H1 (cell line): ENCODE results near the gene MRPS34. TPM values are rescaled to one million over a fixed set of nuclear protein-coding genes. Genes with fewer than 3 reads are reported as not detected.
A peak's percentile ranks its signal among the peaks of the same experiment; 100 is the strongest.

Experiments
- CTCF ChIA-PET: fragments of 300-600 bp; sonication (Branson Sonifier 250); formaldehyde crosslinking; loops from one replicate; lab custom pipeline; 2021; ENCODE audit not compliant: partially characterized antibody; lab: Charles Lee
- POLR2A ChIA-PET: fragments of 300-600 bp; sonication (Branson Sonifier 250); formaldehyde crosslinking; loops from one replicate; lab custom pipeline; 2021; ENCODE audit warnings: inconsistent platforms; ENCODE audit not compliant: partially characterized antibody; lab: Charles Lee
- DNase-seq, 2 experiments: peaks; one replicate each; pipeline versions ENCODE4 v3.0.0 to v3.0.0-alpha.2; 2010 to 2022; ENCODE audit warnings: low spot score in 2 of 2, low read depth in 1 of 2, mixed read lengths in 1 of 2
- FAIRE-seq: peaks from 2 replicates; lab custom pipeline; 2011; peaks lifted over from hg19 to GRCh38; lab: Jason Lieb, UNC
- H2AFZ ChIP-seq: 2 replicates; pipeline ENCODE4 v1.8.1; 2012; ENCODE audit warnings: low read length, inconsistent platforms
- H2AK5ac ChIP-seq: 2 replicates; pipeline ENCODE4 v1.6.1; 2013; ENCODE audit warnings: low read depth, low read length
- H2BK120ac ChIP-seq: replicated peaks from 2 replicates; pipeline ENCODE3; 2013; ENCODE audit warnings: low read depth, low read length, inconsistent platforms
- H2BK12ac ChIP-seq: 2 replicates; pipeline ENCODE4 v1.6.1; 2013; ENCODE audit warnings: low read depth, low read length
- H2BK15ac ChIP-seq: 2 replicates; pipeline ENCODE4 v1.6.1; 2013; ENCODE audit warnings: low read length
- H2BK20ac ChIP-seq: 2 replicates; pipeline ENCODE4 v1.6.1; 2013; ENCODE audit warnings: low read length
- H2BK5ac ChIP-seq: 2 replicates; pipeline ENCODE4 v1.6.1; 2013; ENCODE audit warnings: low read depth, low read length
- H3K14ac ChIP-seq: 2 replicates; pipeline ENCODE4 v1.6.1; 2013; ENCODE audit warnings: inconsistent platforms; ENCODE audit not compliant: insufficient read length
- H3K18ac ChIP-seq: 2 replicates; pipeline ENCODE4 v1.6.1; 2013; ENCODE audit warnings: low read length; ENCODE audit errors: extremely low read depth
- H3K23ac ChIP-seq: 2 replicates; pipeline ENCODE4 v1.6.1; 2013; ENCODE audit warnings: inconsistent platforms; ENCODE audit not compliant: insufficient read length
- H3K23me2 ChIP-seq: 2 replicates; pipeline ENCODE4 v1.6.1; 2013; ENCODE audit warnings: low read depth, low read length
- H3K27ac ChIP-seq: 2 replicates; pipeline ENCODE4 v1.6.1; 2011; ENCODE audit warnings: low read depth, low read length, inconsistent platforms
- H3K27me3 ChIP-seq, 4 experiments: replicated peaks in 1 of 4; 1 replicate in 1 of 4; 2 replicates in 3 of 4; pipeline versions ENCODE4 v1.6.1 to v1.8.1; 2011 to 2013; ENCODE audit warnings: low read length in 3 of 4, mild to moderate bottlenecking in 3 of 4, inconsistent platforms in 2 of 4, mixed read lengths in 2 of 4, moderate library complexity in 1 of 4; ENCODE audit not compliant: control insufficient read depth in 3 of 4, insufficient read depth in 3 of 4; ENCODE audit errors: extremely low read depth in 1 of 4
- H3K36me3 ChIP-seq, 4 experiments: 2 replicates each; pipeline versions ENCODE4 v1.6.1 to v1.8.1; 2011 to 2013; ENCODE audit warnings: mild to moderate bottlenecking in 4 of 4, low read length in 3 of 4, moderate library complexity in 2 of 4, control low read depth in 1 of 4, inconsistent platforms in 1 of 4; ENCODE audit not compliant: insufficient read depth in 4 of 4, control insufficient read depth in 2 of 4
- H3K4ac ChIP-seq: replicated peaks from 2 replicates; pipeline ENCODE3; 2013; ENCODE audit warnings: low read length, low read depth, mixed read lengths, inconsistent platforms; ENCODE audit not compliant: insufficient read length
- H3K4me1 ChIP-seq, 4 experiments: replicated peaks in 1 of 4; 1 replicate in 1 of 4; 2 replicates in 3 of 4; pipeline versions ENCODE4 v1.6.1 to v1.8.1; 2011 to 2013; ENCODE audit warnings: low read length in 3 of 4, inconsistent platforms in 2 of 4, mixed read lengths in 1 of 4; ENCODE audit not compliant: insufficient read depth in 4 of 4, control insufficient read depth in 3 of 4
- H3K4me2 ChIP-seq, 2 experiments: 2 replicates each; pipeline versions ENCODE4 v1.6.1 to v1.8.1; 2011 to 2013; ENCODE audit warnings: low read depth in 2 of 2, low read length in 2 of 2, control low read depth in 1 of 2, inconsistent platforms in 1 of 2, mild to moderate bottlenecking in 1 of 2; ENCODE audit not compliant: insufficient read depth in 1 of 2
- H3K4me3 ChIP-seq, 4 experiments: fragments of 200-600, 300-600 bp in 1 of 4; sonication (generic), shearing (Covaris generic), sonication (Bioruptor Twin) in 1 of 4; 2 replicates each; pipeline versions ENCODE4 v1.5.1 to v1.8.1; 2011 to 2016; ENCODE audit warnings: low read length in 4 of 4, low read depth in 3 of 4, control low read depth in 2 of 4, inconsistent platforms in 2 of 4, mild to moderate bottlenecking in 2 of 4, mixed read lengths in 1 of 4, moderate library complexity in 1 of 4; ENCODE audit not compliant: insufficient read depth in 2 of 4; ENCODE audit errors: extremely low read depth in 1 of 4
- H3K56ac ChIP-seq: replicated peaks from 2 replicates; pipeline ENCODE3; 2013; ENCODE audit warnings: low read depth, mild to moderate bottlenecking, mixed read lengths, low read length, inconsistent platforms; ENCODE audit not compliant: insufficient read length
- H3K79me1 ChIP-seq: 2 replicates; pipeline ENCODE4 v1.6.1; 2013; ENCODE audit warnings: low read depth, low read length, control low read depth
- H3K79me2 ChIP-seq, 2 experiments: 2 replicates each; pipeline versions ENCODE4 v1.6.1 to v1.8.1; 2012 to 2013; ENCODE audit warnings: low read length in 2 of 2, mild to moderate bottlenecking in 2 of 2, inconsistent platforms in 1 of 2; ENCODE audit not compliant: insufficient read depth in 2 of 2, control insufficient read depth in 1 of 2
- H3K9ac ChIP-seq, 4 experiments: replicated peaks in 1 of 4; 1 replicate in 1 of 4; 2 replicates in 3 of 4; pipeline versions ENCODE4 v1.6.1 to v1.8.1; 2011 to 2013; ENCODE audit warnings: low read depth in 3 of 4, low read length in 3 of 4, control low read depth in 2 of 4, mild to moderate bottlenecking in 2 of 4, moderate library complexity in 2 of 4, inconsistent platforms in 1 of 4; ENCODE audit errors: extremely low read depth in 1 of 4
- H3K9me3 ChIP-seq, 2 experiments: 2 replicates each; pipeline versions ENCODE4 v1.6.1 to v1.8.1; 2012 to 2013; ENCODE audit warnings: mild to moderate bottlenecking in 2 of 2, moderate library complexity in 2 of 2, control low read depth in 1 of 2, inconsistent platforms in 1 of 2, low read depth in 1 of 2, low read length in 1 of 2, mixed read lengths in 1 of 2; ENCODE audit not compliant: insufficient read depth in 2 of 2
- H4K20me1 ChIP-seq, 2 experiments: replicated peaks in 1 of 2; 2 replicates each; pipeline versions ENCODE3 to v1.8.1; 2011 to 2013; ENCODE audit warnings: inconsistent platforms in 2 of 2, low read length in 2 of 2, mild to moderate bottlenecking in 1 of 2; ENCODE audit not compliant: insufficient read depth in 2 of 2, control insufficient read depth in 1 of 2
- H4K5ac ChIP-seq: 2 replicates; pipeline ENCODE4 v1.6.1; 2013; ENCODE audit warnings: low read length, low read depth, mixed read lengths, inconsistent platforms; ENCODE audit not compliant: insufficient read length
- H4K8ac ChIP-seq: 2 replicates; pipeline ENCODE4 v1.8.0; 2013; ENCODE audit warnings: mild to moderate bottlenecking, moderate library complexity, low read length, inconsistent platforms; ENCODE audit not compliant: insufficient read depth; ENCODE audit errors: extremely low read depth
- H4K91ac ChIP-seq: replicated peaks from 2 replicates; pipeline ENCODE3; 2013; ENCODE audit warnings: low read length, mixed read lengths, inconsistent platforms; ENCODE audit not compliant: insufficient read length
- ASH2L ChIP-seq: fragments of 200-600, 300-600 bp; sonication (generic); IDR thresholded peaks from one replicate; pipeline ENCODE4 v1.7.1; 2017; ENCODE audit warnings: low read length
- BCL11A ChIP-seq, 2 experiments: IDR thresholded peaks; one replicate each; pipeline ENCODE4 v1.6.1; 2011; ENCODE audit warnings: low read depth in 2 of 2, low read length in 2 of 2, mild to moderate bottlenecking in 2 of 2
- CHD2 ChIP-seq: IDR thresholded peaks from 2 replicates; pipeline ENCODE4 v1.6.1; 2012; ENCODE audit warnings: low read length, improper control_type of control experiment
- GTF2F1 ChIP-seq: IDR thresholded peaks from 2 replicates; pipeline ENCODE4 v1.6.1; 2012; ENCODE audit warnings: low read depth, low read length, improper control_type of control experiment, borderline replicate concordance
- RAD21 ChIP-seq, 2 experiments: IDR thresholded peaks in 1 of 2; conservative IDR thresholded peaks in 1 of 2; 2 replicates each; pipeline ENCODE4 v1.6.1; 2011; ENCODE audit warnings: low read depth in 2 of 2, low read length in 2 of 2, improper control_type of control experiment in 1 of 2, inconsistent platforms in 1 of 2, mild to moderate bottlenecking in 1 of 2, moderate library complexity in 1 of 2
- RNF2 ChIP-seq: fragments of 200-900, 300-1000 bp; sonication (generic); IDR thresholded peaks from 2 replicates; pipeline ENCODE4 v1.7.1; 2016; ENCODE audit warnings: borderline replicate concordance, low read depth, mild to moderate bottlenecking, antibody characterized with exemption, low read length; ENCODE audit not compliant: poor library complexity, severe bottlenecking; ENCODE audit errors: missing control alignments
- WGBS, 2 experiments: shearing (Covaris generic) in 1 of 2; methylation state at CpG; one replicate each; pipeline versions ENCODE4 v1.1.6 to v1.1.7; 2013 to 2015; ENCODE audit warnings: low lambda C conversion rate in 2 of 2, mixed read lengths in 2 of 2, inconsistent platforms in 1 of 2, low coverage in 1 of 2, missing lambda C conversion rate in 1 of 2; ENCODE audit not compliant: insufficient replicate concordance in 2 of 2, insufficient coverage in 1 of 2, insufficient read length in 1 of 2; ENCODE audit errors: extremely low coverage in 1 of 2, missing lambda C conversion rate in 1 of 2; 5-methylcytosine and 5-hydroxymethylcytosine counted together
- polyA plus RNA-seq, 7 experiments: library from polyadenylated mRNA; depleted of rRNA in 3 of 7; stranded (reverse) in 5 of 7; unstranded in 2 of 7; fragments of >200 nt in 5 of 7; fragments of 200-250 nt in 2 of 7; gene quantifications; 1 replicate in 5 of 7; 2 replicates in 1 of 7; 4 replicates in 1 of 7; pipeline versions ENCODE4 v1.2.1 to v1.2.3, GENCODE V29; 2011 to 2013; ENCODE audit warnings: missing spikeins in 2 of 7, mixed read lengths in 2 of 7
- total RNA-seq: library from RNA; stranded (reverse); fragmentation: NEBNext Ultra II Directional; extraction: Animal tissue kit (Norgen Biotek cat#: 25700); gene quantifications from 2 replicates; pipeline ENCODE4 v1.2.1, GENCODE V29; 2021
- TF ChIP-seq, protein P1 (sequence below): IDR thresholded peaks from 2 replicates; pipeline ENCODE4 v1.6.1; 2012; ENCODE audit warnings: inconsistent platforms

Gene MRPS34
- total and polyA plus RNA-seq, 2 of the 8 experiments (the other 6 are each of a cell fraction or from before 2014, with no cell fraction given): 168 to 252 TPM

DNA sequence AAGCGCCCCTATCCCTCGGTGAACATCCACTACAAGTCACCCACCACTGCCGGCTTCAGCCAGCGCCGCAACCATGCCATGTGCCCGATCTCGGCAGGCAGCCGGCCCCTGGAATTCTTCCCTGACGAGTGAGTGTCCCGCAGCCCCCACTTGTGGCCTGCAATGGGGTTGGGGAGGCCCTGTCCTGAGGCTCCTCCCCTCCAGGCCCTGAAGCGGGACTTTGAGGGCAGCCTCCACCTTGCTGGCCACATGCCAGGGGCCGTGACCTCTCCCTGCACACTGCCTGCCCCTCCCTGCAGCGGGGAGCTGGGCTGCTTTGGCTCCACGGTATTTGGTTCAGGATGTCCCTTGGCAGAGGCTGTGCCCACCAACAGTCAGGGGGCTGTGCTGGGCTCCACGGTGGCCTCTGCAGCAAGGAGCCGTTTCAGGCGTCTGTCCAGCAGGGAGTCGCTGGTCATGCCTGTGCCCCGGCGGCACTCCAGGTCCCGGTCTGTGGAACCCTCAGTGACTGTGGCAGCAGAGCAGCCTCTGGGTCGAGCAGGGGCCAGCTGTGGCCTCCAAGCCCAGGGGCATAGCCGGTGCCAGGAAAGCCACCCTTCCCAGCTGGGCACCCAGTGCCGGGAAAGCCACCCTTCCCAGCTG, 9.9 kb downstream of the MRPS34 start:
- Histone ChIP-seq H3K23me2 (no peaks in the 10 kb centered on the region; the same call in 1 of the 2 replicates), H3K18ac (no peak overlapping the region), H3K23ac (no peak overlapping the region), H3K79me1 (no peaks in the 10 kb centered on the region), H4K20me1 (peaks cover 1 to 10% of the 10 kb centered on the region in 2 experiments), H2AK5ac (peak overlapping the region; percentile 24; the same call in 1 of the 2 replicates), H3K4me2 (no peak overlapping the region; a peak in 1 of 4 replicates), H3K27me3 (no peaks in the 10 kb centered on the region; a peak in 1 of 7 replicates), H2BK15ac (no peak overlapping the region), H3K79me2 (no peaks in the 10 kb centered on the region; a peak in 1 of 4 replicates), H3K9ac (no peak overlapping the region; a peak in 1 of 7 replicates), H2AFZ (no peak overlapping the region), H3K9me3 (no peaks in the 10 kb centered on the region; a peak in 1 of 4 replicates), H4K8ac (peak overlapping the region; percentile 68), H2BK20ac (no peak overlapping the region), H3K56ac (no peak overlapping the region), H2BK5ac (no peak overlapping the region), H3K4me3 (no peak overlapping the region), H3K14ac (no peak overlapping the region), H2BK12ac (no peak overlapping the region), H4K5ac (no peak overlapping the region), H3K4ac (no peak overlapping the region), H3K36me3 (peaks cover 2 to 30% (median 7%) of the 10 kb centered on the region in 4 experiments; a peak in 4 of 8 replicates), H3K4me1 (peaks cover 0 to 13% (median 7%) of the 10 kb centered on the region in 4 experiments; a peak in 5 of 7 replicates), H3K27ac (no peak overlapping the region), H4K91ac (no peak overlapping the region), H2BK120ac (no peak overlapping the region)
- 85% methylated on average over 21 of the region's 24 CpGs; no CpG with 5 or more reads in 1 of the 2 experiments for WGBS, 2 experiments
- TF ChIP-seq GTF2F1 (no peak), ASH2L (no peak), RNF2 (no peak), CHD2 (no peak), BCL11A (IDR thresholded peaks at IDR 0.05; ENCODE audit: low read depth in 2 of 2, low read length in 2 of 2) (no peak), RAD21 (IDR thresholded peaks at IDR 0.05 in 1 of 2, conservative IDR thresholded peaks at IDR 0.05 in 1 of 2; ENCODE audit: low read depth in 2 of 2, low read length in 2 of 2) (no peak)
- TF ChIP-seq, protein P1, sequence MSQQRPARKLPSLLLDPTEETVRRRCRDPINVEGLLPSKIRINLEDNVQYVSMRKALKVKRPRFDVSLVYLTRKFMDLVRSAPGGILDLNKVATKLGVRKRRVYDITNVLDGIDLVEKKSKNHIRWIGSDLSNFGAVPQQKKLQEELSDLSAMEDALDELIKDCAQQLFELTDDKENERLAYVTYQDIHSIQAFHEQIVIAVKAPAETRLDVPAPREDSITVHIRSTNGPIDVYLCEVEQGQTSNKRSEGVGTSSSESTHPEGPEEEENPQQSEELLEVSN: no peak
- ChIA-PET CTCF (interaction anchor here (0.7 to 3.3 kb wide), 7 partner anchors 11 to 57 kb away, joined by 3 to 21 read pairs (median 8); partner anchors contain the start of gene MAPK8IP3), POLR2A (interaction anchor here (0.9 to 13.5 kb wide), 8 partner anchors 8 to 202 kb away, joined by 3 to 246 read pairs (median 4); partner anchors contain the start of genes EME2, JPT2, MRPS34 and NUBP2)
- FAIRE-seq (no peak), DNase-seq (no peak)
